Spleen (tissue), 7 donors: ENCODE measurements around the gene OR6X1.

Experiments used
- CTCF ChIP-seq, 11 experiments: fragments of 200-600 bp in 7 of 11; fragments of 450-650 bp in 4 of 11; sonication (generic) in 4 of 11; IDR thresholded peaks in 8 of 11; conservative IDR thresholded peaks in 3 of 11; 1 replicate in 7 of 11; 2 replicates in 4 of 11; pipeline versions ENCODE4 v1.4.0 to v1.8.0; 2016 to 2021; ENCODE audit warnings: antibody characterized with exemption in 11 of 11, inconsistent platforms in 4 of 11, mild to moderate bottlenecking in 1 of 11
- POLR2A ChIP-seq, 3 donors: fragments of 450-650 bp; IDR thresholded peaks; one replicate each; pipeline ENCODE4 v1.5.1; 2017; ENCODE audit warnings: antibody characterized with exemption in 3 of 3, mild to moderate bottlenecking in 1 of 3
- donor health status: DM: no; HTN: no; CAD: no; lungs with moderate emphysema.
- donor health status: DM: no; HTN: no; CAD: no.
- donor health status: DM: no; HTN: no; CAD: no.

GRCh38 chr11:123755813-123756212 is 1.5 kb upstream of the OR6X1 start:
- TF ChIP-seq CTCF (IDR thresholded peaks at IDR 0.05 in 8 of 11, conservative IDR thresholded peaks at IDR 0.05 in 3 of 11) (no peak), POLR2A (IDR thresholded peaks at IDR 0.05) (no peak)
